HG02840 (cell line): ENCODE results near the gene CDH8.
"Not testable (repeated sequence)": the region's sequence is repeated elsewhere in the genome, so short reads cannot be mapped to it uniquely, and the experiment has no call there.

ENCODE experiments used
- ATAC-seq: cut with Tn5 transposase; IDR thresholded peaks from one replicate; pipeline ENCODE4 v1.9.1; 2021; ENCODE audit warnings: mild to moderate bottlenecking, moderate library complexity, moderate number of reproducible peaks; ENCODE audit not compliant: unreplicated experiment, low FRiP score

Gene CDH8

DNA sequence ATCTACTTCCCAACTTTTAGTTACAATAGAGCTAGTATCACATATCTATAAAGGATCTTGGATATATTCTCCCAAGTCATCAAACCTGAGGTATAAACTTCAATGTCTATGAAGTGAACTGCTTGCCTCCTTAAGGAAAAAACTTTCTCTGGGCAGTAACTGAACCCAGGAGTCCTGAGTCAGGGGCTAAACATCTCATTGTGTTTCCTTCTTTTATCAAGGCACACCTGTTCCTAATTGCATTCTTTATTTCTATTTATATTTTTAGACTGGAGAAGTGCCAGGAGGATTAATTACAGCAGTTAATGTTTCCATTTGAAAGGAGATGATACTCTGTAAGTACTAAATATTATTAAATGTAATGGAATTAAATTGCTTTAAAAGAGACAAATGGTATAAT lies 98.6 kb downstream of the CDH8 start:
- ATAC-seq, result no peak

DNA sequence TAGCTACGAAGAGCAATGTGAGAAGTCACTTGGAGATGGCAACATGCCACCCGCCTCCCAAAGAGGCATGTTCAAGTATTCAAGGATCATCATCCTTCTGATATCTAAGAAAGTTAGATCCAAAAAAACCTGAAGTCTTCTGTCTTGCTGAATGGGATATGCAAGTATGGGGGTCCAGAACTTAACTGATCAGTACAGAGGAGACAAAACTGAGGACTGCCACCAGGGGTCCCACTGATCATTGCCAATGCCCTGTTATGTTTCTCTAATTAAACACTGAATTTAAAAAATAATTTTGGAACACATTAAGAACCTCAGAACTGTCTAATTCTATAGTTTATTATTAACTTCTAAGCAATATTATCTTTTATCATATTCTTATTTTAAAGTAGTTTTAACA lies 99.7 kb downstream of the CDH8 start:
- no peak for ATAC-seq

DNA sequence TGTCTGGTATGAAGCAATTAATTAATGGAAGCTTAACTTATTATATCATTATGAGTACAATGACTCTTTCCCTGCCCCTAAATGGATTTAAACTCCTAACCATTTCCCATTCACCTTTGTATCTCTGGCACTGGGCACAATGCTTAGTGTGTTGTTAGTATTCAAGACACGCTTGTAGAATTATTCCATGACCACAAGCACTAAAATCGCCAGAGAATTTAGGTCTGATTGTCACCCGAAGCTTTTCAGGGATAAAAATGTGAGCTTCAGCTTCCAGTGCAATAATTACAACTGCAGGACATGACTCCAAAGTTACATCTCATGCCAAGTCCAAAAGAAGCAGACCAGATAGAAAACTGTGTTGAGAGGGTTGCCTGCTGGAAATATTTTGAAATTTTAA lies 101.6 kb downstream of the CDH8 start:
- ATAC-seq, result no peak

DNA sequence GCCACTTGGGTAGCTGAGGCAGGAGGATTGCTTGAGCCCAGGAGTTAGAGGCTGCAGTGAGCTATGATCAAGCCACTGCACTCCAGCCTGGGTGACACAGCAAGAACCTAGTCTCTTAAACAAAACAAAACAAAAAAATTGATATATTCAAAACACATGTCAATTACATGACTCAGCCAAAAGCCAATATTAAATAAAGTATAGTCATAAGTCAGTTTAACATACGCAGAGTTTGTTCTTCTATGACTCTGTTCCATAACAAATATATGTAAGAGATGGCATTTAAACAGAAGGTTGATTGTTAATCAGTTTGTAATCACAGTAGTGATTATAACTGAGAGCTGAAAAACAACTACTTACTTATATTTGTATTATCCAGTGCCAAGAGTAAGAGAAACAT lies 106.5 kb downstream of the CDH8 start:
- no peak for ATAC-seq

DNA sequence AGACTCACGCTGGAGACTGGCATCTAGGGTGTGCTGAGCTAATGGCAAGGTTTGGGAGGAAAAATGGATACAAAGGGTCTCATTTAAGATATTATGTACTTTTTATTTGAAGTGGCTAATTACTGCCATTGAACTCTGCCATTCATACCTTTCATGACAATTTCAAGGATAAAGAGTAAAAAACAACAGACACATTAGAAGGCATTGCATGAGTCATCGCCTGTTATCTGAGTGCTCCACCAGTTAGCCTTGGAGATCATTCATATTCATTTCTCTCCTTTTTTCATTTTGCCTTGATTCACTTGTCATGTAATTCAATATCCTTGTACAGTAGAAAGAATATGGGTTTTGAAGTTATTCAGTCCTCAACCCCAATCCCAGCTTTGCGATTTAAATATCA lies 109.5 kb downstream of the CDH8 start:
- no peak for ATAC-seq

DNA sequence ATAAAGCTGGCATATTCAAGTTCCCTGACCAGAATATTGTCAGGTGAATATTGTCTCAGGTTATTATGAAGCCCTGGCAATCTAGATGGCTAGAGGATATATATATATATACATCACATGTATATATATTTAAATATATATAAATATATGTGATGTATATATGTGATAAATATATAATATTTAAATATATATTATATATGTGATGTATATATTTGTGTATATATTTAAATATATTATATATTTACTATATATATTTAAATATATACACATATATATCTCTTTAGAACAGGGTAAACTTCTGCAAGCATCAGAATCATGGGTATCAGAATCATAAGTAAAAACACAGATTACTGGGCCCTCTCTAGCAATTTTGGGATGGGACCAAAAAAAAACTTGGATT lies 112.6 kb downstream of the CDH8 start:
- ATAC-seq, result no peak

DNA sequence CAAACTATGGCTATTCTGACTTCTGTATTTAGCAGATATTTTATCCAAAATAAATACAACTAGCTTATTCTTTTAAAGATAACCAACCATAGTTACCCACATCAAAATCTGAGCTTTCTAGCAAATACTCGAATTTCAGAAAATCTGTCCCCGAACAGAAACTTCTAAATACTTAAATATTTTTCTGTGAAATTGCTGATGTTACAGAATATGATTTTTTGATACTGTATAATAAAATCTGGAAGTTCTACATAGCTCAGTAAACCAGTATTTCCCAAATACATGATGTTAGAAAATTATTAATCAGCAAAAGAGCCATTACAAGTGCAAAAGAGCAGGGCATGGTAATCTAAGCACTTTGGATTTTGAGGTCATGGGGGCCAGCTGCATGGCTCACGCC lies 114.9 kb downstream of the CDH8 start:
- no peak for ATAC-seq

DNA sequence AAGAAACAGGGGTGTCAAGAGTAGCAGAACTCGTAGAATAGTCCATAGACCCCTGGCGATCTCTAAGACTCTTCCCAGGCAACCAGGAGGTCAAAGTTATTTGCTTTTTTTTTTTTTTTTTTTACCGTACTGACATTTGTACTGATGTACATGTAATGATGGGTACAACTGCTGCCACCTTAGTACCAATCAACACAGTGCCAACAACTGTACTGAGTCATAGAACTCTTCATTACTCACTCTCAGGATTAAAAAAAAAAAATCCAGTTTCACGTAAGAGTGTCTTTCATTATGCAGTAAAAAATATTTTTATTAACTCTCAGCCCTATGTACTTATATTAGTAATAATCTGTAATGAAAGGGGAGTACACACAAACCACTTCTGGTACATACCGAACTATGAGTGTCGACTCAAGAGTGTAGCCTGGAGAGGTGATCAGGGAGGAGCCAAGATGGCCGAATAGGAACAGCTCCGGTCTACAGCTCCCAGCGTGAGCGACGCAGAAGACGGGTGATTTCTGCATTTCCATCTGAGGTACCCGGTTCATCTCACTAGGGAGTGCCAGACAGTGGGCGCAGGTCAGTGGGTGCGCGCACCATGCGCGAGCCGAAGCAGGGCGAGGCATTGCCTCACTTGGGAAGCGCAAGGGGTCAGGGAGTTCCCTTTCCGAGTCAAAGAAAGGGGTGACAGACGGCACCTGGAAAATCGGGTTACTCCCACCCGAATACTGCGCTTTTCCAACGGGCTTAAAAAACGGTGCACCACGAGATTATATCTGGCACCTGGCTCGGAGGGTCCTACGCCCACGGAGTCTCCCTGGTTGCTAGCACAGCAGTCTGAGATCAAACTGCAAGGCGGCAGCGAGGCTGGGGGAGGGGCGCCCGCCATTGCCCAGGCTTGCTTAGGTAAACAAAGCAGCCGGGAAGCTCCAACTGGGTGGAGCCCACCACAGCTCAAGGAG lies 118.1 kb downstream of the CDH8 start:
- ATAC-seq, result not testable (repeated sequence)

DNA sequence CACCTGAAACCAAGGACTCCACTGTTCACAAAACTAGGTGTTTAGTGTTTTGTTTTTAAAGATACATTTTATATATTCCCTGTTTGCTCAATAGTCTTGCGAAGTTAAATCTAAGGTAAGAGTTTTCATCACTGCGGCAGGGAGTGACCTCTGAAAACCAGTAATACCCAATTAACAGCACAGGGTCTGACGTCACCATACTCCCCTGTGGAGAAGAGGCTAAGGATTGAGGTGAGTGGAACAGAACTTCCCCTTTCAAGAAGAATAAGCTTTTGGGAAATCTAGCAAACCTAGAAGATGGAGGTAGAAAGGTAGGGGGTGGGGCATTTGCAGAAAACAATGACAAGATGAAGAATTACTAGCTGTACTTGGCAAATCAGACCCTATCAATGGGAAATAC lies 120.7 kb downstream of the CDH8 start:
- ATAC-seq, result no peak

DNA sequence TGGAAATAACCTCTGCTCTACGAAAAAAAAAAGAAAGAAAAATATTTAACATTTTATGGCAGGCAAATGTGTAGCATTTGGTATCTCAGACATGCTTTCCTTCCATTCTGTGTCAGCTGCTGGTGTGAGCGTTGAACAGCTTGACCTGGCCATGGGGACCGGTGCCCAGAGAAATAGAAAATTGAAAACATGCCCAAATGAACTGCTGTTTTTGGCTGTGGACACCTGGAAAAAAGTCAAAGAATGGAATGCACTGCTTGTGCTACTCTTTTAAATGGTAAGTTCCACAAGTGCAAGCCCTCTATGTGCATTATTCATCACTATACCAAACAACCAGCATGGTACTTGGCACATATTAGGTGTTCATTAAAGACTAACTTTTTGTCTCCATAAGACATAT lies 127.2 kb downstream of the CDH8 start:
- ATAC-seq, result no peak

DNA sequence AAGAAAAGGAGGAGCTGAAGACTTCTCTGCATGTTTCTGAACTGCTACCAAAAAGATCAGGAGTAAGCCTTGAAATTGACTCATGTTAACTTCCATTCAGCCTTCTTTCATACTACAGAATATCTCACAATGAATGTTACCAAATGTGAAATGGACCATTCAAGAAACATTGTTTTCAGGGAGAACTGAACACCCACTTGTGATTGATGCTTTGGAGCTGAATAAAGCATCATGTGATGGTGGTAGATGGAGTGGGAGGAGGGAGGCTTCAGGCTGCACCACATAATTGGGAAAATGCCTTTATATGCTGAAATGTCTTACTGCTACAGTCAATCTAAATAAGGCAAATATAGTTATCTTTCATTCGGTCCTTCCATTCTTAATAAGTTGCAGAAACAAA lies 127.8 kb downstream of the CDH8 start:
- no peak for ATAC-seq

DNA sequence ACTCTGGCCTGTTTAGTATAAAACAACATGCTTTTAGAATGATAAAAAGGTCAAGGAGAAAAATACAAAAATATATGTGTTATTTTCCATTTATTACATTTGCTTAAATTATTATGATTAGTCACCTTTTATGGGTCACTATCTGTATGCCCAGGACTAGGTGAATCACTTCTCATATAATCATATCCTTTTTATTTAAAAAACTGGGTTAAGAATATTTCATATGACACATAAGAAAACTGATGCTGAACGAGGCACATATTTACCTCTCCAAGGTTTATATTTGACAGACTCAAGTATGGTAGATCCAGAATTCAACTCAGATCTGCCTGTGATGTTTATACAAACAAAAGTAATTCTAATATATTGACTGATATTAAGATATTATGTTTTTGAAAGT lies 134.5 kb downstream of the CDH8 start:
- no peak for ATAC-seq

DNA sequence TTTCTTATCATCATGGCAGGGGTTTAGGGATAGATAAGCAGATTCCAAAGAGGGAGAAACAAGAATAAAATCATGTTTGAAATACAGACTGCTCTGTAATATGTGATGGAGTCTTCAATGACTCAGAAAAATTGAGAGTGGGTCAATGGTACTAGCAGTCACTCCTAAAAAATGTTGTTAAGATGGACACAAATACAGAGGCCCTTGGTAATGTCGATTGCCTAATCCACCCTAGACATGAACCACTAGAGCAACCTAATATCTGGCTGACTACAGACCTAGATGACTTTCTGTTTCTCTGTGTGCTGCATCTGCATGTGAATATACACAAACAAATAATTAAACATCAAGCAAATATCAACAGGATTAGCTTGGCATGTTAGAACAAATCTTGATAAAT lies 135.8 kb downstream of the CDH8 start:
- ATAC-seq, result no peak

DNA sequence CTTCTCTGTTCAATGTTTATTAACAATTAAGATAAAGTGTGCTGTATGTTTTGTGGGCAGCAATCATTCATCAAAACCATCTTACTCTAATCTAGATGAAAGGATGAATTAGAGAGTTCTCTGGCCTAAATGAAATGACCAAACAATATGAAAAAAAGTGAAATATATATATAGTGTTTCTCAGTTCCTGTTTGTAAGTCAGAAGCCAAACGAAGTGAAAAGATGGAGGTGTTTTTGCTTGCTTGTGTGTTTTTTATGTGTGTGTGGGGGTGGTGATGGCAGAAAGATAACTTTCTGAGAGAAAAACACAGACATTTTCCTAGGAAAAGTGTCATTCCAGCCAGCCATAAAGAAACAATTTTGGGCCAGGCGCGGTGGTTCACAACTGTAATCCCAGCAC lies 138.6 kb downstream of the CDH8 start:
- no peak for ATAC-seq

DNA sequence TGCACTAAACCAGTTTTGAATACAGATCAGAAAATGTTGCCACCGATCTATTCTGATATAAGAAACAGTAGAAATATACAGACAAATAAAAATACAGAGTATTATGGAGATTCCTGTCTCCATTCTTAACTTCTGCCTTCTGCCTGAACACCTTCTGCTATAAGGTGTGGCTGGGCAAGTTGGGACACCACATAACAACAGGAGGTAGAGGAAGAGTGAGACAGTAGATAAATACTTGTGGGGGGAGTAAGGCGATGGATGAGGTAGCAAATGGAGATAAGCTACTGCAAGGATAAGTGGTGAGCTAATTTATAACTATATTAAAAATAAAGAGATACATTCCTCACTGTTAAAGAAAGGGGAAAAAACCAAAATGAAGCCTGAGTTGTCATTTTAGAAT lies 143.7 kb downstream of the CDH8 start:
- ATAC-seq, result no peak

DNA sequence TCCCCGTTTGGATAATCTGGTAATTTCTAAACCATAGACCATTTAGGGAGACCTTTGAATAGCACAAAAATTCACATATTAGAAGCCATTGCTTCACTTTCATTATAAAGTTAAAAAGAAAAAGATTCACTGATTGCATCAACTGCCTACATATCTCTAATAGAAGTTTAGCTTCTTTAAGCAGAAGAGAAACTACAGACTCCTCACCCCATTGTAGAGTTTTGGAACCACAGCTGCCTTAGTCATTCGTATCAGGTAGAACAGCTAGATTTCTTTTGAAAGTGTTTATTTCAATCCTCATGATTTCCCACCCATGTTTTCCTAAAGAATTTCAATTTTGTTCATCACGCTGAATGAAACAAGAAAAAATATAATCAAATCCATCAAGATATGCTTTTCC lies 144.8 kb downstream of the CDH8 start:
- no peak for ATAC-seq

DNA sequence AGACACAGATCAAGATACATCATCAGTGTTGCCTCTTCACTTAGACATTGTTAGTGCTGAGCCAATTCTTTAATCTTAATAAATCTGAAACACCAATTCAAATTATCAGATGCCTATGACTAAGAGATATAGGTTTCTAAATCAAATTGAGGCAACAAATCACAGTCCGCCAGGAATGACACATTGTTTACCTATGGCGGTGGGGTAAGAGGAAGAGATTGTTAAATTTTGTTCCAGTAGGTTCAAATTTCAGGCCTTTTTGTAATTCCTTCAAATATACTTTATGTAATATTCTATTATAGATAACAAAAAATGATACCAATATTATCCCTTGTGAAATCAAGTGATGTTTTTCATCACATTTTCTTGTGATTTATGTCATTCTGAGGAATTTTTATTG lies 145.9 kb downstream of the CDH8 start:
- ATAC-seq, result no peak

DNA sequence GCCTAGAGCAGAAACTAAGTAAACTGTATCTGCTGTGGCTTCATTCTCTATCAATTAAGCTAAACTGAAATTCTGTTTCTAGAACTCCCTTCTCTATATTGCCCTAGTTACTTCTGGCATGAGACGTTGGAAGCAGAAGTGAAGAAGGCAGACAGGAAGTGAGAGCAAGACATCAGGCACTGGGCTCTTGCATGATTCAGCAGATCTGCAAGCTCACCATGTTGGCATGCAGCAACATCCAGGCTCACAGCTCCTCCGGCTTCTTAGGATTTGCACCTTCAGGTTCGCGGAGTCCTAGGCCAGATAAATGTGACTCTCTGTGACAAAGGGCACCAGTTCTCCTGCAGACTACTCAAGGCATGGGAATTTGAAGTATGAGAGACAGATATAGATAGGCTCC lies 148.3 kb downstream of the CDH8 start:
- no peak for ATAC-seq

DNA sequence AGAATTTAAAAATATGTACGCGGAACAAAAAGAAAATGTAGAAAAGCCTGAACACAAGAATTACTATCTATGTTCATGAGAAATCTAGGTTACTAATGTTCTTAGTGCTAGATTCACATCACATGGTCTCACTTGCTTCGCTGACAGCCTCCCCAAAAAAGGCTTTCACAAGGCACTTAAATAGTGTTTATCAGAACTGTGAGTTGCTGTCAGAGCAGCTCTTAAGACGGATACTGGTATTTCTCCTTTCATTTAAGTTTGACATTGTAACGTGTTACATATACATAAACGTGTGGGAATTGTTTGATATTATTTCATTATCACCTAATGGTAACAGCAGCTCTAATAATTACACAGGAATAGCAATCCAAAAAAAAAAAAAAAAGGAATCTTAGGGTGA lies 150.9 kb downstream of the CDH8 start:
- no peak for ATAC-seq

DNA sequence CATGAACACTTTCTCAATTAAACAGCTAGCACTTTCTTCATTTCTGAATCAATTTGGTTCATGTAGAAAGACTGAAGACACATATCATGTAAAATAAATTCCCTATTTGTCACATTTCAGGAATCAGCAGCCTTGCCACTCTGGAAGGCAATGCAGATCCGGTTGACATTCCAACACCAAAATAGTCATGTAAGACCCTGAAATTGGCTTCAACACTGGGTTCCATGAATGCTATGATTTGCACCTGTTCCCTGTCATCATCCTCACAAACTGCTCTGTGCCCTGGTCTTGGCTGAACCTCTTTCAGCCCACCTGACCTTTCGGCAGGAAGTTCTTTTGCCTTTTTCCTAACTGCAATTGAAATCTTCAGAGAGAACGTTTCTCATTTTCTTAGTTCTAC lies 156.9 kb downstream of the CDH8 start:
- ATAC-seq, result no peak

DNA sequence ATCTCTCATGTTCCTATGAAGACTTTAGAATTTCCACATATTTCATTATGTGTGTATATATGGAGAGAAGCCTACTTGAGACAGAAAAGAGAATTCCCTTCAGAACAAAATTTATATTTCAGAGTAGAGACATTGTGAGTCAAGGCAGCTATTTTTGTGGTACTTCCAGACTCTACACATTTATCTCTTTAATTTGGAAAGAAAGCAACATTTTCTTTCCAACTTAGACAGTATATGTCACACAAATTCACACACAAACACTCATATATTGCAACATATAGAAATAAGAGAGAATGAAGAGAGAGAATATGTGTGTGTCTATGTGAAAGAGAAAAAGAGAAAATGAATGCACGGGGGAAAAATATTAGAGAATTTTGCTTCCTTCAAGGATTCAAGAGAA lies 158.8 kb downstream of the CDH8 start:
- no peak for ATAC-seq

DNA sequence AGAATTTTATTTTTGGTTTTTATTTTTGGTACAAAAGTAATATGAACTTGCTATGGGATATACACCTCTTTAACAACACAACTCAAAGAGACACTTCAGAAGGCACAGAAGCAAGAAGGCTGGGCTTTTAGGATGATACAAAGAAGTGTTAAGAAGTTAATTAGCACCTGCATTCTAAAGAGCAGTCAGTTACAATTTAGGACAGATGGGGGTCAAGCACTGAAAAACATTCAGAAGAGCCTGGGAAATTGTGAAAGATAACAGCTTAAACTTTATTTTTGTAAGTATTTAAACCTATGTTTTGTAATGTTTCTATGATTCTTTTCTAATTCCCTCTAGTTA lies 163.5 kb downstream of the CDH8 start:
- ATAC-seq, result no peak
